Activated CD8-positive, alpha-beta T cell treated with anti-CD3 and anti-CD28 coated beads for 36 hours (primary cell): ENCODE results near the gene MED16. TPM values are rescaled to one million over a fixed set of nuclear protein-coding genes. Genes with fewer than 3 reads are reported as not detected.
"Not testable (repeated sequence)": the region's sequence is repeated elsewhere in the genome, so short reads cannot be mapped to it uniquely, and the experiment has no call there.

ENCODE experiments used
- ATAC-seq: fragments of 200-7000 bp; cut with Tn5 transposase; one replicate; pipeline ENCODE4 v1.10.0; 2021; ENCODE audit warnings: mild to moderate bottlenecking, moderate library complexity
- CTCF ChIA-PET: fragments of 350-600 bp; sonication (Branson Sonifier 250); formaldehyde crosslinking; loops from one replicate; lab custom pipeline; 2021; ENCODE audit warnings: antibody characterized with exemption; lab: Charles Lee
- POLR2A ChIA-PET: fragments of 350-600 bp; sonication (Branson Sonifier 250); formaldehyde crosslinking; loops from one replicate; lab custom pipeline; 2021; ENCODE audit warnings: antibody characterized with exemption; lab: Charles Lee
- DNase-seq: peaks from one replicate; pipeline ENCODE4 v3.0.0-alpha.2; 2020
- H3K27ac Mint-ChIP-seq: one replicate; pipeline ENCODE4 v1.8.0; 2021; ENCODE audit warnings: mild to moderate bottlenecking, mixed read lengths
- H3K27me3 Mint-ChIP-seq: one replicate; pipeline ENCODE4 v1.8.0; 2021; ENCODE audit warnings: mixed read lengths
- H3K36me3 Mint-ChIP-seq: one replicate; pipeline ENCODE4 v1.8.0; 2021; ENCODE audit warnings: low read depth, mixed read lengths
- H3K4me1 Mint-ChIP-seq: one replicate; pipeline ENCODE4 v1.8.0; 2021; ENCODE audit warnings: low read depth, mixed read lengths
- H3K4me3 Mint-ChIP-seq: one replicate; pipeline ENCODE4 v1.8.0; 2021; ENCODE audit warnings: mild to moderate bottlenecking, moderate library complexity, mixed read lengths
- H3K9me3 Mint-ChIP-seq: one replicate; pipeline ENCODE4 v1.8.0; 2021; ENCODE audit warnings: mixed read lengths
- intact Hi-C: fragments of 100-400 bp; cut with micrococcal nuclease; formaldehyde crosslinking; loops from one replicate; pipeline ENCODE4 v1.10.0; 2022
- total RNA-seq, 2 experiments: library from RNA; stranded (reverse); gene quantifications; one replicate each; pipeline ENCODE4 v1.2.3, GENCODE V29; 2021
- TF ChIP-seq, protein P1 (sequence below): fragments of 200-600 bp; IDR thresholded peaks from one replicate; pipeline ENCODE4 v1.8.0; 2022; ENCODE audit warnings: antibody characterized with exemption, mild to moderate bottlenecking

MED16 gene
- total RNA-seq, 2 experiments from 2014 or later: 37.6 to 37.8 TPM

DNA sequence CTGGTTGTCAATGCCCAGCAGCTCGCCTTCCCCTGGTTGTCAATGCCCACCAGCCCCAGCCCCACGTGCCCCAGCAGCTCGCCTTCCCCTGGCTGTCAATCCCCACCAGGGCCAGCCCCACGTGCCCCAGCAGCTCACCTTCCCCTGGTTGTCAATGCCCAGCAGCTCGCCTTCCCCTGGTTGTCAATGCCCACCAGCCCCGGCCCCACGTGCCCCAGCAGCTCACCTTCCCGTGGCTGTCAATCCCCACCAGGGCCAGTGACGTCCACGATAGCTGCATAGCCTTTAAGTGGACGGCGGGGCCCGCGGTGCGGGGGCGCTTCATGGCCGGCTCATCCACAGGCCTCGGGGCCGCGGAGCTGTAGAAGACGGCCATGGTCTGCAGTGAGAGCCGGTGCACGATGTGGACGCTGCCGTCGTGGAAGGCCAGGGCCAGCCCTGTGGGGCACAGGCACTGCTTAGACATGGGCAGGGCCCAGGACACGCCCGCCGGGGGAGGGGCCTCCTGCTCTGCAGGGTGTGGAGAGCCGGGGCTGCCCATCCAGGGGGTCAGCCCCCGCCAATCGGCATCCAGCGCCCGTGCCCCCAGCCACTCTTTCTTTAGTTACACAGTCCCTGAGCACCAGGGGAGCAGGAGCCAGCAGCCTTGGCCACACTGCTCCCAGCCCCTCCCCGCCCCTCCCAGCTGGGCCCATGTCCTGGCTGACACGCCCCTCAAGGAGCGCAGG, 13.1 kb downstream of the MED16 start:
- intact Hi-C loops: no loop called here
- Mint-ChIP-seq H3K27me3 (no peaks in the 10 kb centered on the region), H3K9me3 (no peaks in the 10 kb centered on the region), H3K27ac (no peak overlapping the region), H3K4me3 (no peak overlapping the region), H3K36me3 (peaks cover 2% of the 10 kb centered on the region), H3K4me1 (no peaks in the 10 kb centered on the region)
- TF ChIP-seq, protein P1, sequence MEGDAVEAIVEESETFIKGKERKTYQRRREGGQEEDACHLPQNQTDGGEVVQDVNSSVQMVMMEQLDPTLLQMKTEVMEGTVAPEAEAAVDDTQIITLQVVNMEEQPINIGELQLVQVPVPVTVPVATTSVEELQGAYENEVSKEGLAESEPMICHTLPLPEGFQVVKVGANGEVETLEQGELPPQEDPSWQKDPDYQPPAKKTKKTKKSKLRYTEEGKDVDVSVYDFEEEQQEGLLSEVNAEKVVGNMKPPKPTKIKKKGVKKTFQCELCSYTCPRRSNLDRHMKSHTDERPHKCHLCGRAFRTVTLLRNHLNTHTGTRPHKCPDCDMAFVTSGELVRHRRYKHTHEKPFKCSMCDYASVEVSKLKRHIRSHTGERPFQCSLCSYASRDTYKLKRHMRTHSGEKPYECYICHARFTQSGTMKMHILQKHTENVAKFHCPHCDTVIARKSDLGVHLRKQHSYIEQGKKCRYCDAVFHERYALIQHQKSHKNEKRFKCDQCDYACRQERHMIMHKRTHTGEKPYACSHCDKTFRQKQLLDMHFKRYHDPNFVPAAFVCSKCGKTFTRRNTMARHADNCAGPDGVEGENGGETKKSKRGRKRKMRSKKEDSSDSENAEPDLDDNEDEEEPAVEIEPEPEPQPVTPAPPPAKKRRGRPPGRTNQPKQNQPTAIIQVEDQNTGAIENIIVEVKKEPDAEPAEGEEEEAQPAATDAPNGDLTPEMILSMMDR: no peak
- ATAC-seq: no peak
- CTCF ChIA-PET: interaction anchor here (1.6 kb wide), 1 partner anchor 102 kb away, joined by 3 read pairs; no protein-coding TSS in a partner anchor
- no peak for DNase-seq
- POLR2A ChIA-PET: no interaction called here

DNA sequence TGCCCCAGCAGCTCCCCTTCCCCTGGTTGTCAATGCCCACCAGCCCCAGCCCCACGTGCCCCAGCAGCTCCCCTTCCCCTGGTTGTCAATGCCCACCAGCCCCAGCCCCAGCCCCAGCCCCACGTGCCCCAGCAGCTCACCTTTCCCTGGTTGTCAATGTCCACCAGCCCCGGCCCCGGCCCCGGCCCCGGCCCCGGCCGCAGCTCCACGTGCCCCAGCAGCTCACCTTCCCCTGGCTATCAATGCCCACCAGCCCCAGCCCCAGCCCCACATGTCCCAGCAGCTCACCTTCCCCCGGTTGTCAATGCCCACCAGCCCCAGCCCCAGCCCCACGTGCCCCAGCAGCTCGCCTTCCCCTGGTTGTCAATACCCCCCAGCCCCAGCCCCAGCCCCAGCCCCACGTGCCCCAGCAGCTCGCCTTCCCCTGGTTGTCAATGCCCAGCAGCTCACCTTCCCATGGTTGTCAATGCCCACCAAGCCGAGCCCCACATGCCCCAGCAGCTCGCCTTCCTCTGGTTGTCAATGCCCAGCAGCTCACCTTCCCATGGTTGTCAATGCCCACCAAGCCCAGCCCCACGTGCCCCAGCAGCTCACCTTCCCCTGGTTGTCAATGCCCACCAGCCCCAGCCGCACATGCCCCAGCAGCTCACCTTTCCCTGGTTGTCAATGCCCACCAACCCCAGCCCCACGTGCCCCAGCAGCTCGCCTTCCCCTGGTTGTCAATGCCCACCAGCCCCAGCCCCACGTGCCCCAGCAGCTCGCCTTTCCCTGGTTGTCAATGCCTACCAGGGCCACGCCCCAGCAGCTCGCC, 14.0 kb downstream of the MED16 start:
- H3K4me1 Mint-ChIP-seq, H3K36me3 Mint-ChIP-seq, intact Hi-C loops, H3K9me3 Mint-ChIP-seq, POLR2A ChIA-PET, H3K27ac Mint-ChIP-seq, H3K4me3 Mint-ChIP-seq, DNase-seq, H3K27me3 Mint-ChIP-seq, ATAC-seq: not testable (repeated sequence)
- CTCF ChIA-PET: interaction anchor here (0.6 to 1.6 kb wide), 4 partner anchors 15 to 254 kb away, joined by 3 to 6 read pairs (median 3); no protein-coding TSS in a partner anchor

DNA sequence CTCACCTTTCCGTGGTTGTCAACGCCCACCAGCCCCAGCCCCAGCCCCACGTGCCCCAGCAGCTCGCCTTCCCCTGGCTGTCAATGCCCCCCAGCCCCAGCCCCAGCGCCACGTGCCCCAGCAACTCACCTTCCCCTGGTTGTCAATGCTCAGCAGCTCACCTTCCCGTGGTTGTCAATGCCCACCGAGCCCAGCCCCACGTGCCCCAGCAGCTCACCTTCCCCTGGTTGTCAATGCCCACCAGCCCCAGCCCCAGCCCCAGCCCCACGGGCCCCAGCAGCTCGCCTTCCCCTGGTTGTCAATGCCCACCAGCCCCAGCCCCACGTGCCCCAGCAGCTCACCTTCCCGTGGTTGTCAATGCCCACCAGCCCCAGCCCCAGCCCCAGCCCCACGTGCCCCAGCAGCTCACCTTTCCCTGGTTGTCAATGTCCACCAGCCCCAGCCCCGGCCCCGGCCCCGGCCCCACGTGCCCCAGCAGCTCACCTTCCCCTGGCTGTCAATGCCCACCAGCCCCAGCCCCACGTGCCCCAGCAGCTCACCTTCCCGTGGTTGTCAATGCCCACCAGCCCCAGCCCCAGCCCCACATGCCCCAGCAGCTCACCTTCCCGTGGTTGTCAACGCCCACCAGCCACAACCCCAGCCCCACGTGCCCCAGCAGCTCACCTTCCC, 14.9 kb downstream of the MED16 start:
- CTCF ChIA-PET: interaction anchor here (1.0 to 1.6 kb wide), 3 partner anchors 15 to 104 kb away, joined by 3 to 6 read pairs (median 3); no protein-coding TSS in a partner anchor
- H3K27me3 Mint-ChIP-seq, H3K4me1 Mint-ChIP-seq, H3K27ac Mint-ChIP-seq, intact Hi-C loops, DNase-seq, POLR2A ChIA-PET, H3K4me3 Mint-ChIP-seq, H3K36me3 Mint-ChIP-seq, H3K9me3 Mint-ChIP-seq, ATAC-seq: not testable (repeated sequence)

DNA sequence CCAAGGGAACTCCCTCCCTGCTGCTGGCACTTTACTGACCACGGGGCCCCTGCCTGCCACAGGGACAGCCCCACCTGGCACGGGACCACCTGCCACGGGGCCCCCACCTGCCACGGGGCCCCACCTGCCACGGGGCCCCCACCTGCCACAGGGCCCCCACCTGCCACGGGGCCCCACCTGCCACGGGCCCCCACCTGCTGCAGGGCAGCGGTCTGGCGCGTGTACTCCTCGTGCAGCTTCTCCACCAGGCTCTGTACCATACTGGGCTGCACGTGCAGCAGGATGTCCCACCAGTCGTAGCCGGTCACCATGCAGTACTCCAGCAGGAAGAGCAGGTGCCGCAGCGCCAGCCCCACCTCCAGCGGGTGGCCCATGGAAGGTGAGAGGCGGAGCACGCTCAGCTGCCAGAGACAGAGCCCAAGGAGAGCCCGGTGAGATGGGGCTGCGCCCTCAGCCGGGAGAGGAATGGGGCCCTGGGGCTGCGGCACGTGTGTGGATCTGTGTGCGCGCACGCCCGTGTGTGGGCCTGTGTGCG, 16.1 kb downstream of the MED16 start:
- H3K36me3 Mint-ChIP-seq: peaks cover 3% of the 10 kb centered on the region
- no peak for DNase-seq
- TF ChIP-seq, protein P1: no peak
- no peak overlapping the region for H3K4me3 Mint-ChIP-seq
- ChIA-PET POLR2A (no interaction called here), CTCF (no interaction called here)
- no peaks in the 10 kb centered on the region for H3K9me3 Mint-ChIP-seq
- H3K27ac Mint-ChIP-seq: no peak overlapping the region
- H3K4me1 Mint-ChIP-seq: peaks cover 8% of the 10 kb centered on the region
- intact Hi-C loops: no loop called here
- no peak for ATAC-seq
- H3K27me3 Mint-ChIP-seq: no peaks in the 10 kb centered on the region

DNA sequence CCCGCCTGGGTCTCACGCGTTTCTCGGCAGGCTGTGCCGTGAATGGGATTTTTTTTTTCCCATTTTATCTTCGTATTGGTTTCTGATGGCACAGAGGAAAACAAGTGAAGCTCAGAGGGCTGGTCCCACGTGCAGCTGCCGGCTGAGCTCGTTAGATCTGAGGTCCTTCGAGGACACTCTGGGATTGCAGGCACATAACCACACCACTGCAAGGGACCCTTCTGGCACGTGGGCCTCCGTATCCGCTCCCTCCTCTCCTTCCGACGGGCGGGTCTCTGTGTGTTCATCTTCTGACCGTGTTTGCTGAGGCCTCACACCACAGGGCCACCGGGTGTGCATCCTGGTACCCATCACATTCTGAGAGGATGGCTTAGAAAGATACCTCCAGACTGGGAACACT, 16.9 kb downstream of the MED16 start:
- CTCF ChIA-PET: interaction anchor here (2.5 kb wide), 1 partner anchor 12 kb away, joined by 9 read pairs; no protein-coding TSS in a partner anchor
- POLR2A ChIA-PET: interaction anchor here (0.9 kb wide), 1 partner anchor 65 kb away, joined by 3 read pairs; no protein-coding TSS in a partner anchor
- H3K4me3 Mint-ChIP-seq: no peak overlapping the region

More for the DNA sequence above, 16.9 kb downstream of the MED16 start:
- TF ChIP-seq, protein P1: no peak
- no peak for ATAC-seq
- Mint-ChIP-seq H3K36me3 (peaks cover 4% of the 10 kb centered on the region), H3K27me3 (no peaks in the 10 kb centered on the region), H3K27ac (no peak overlapping the region), H3K4me1 (peaks cover 10% of the 10 kb centered on the region), H3K9me3 (peaks cover 2% of the 10 kb centered on the region)
- no peak for DNase-seq
- intact Hi-C loops: no loop called here
